A673 (cell line): Measurements from ENCODE around the gene CCDC183. TPM values are rescaled to one million over a fixed set of nuclear protein-coding genes. Genes with fewer than 3 reads are reported as not detected.

Source experiments
- BruUV-seq: library from RNA; stranded (reverse); fragments of 400-500 nt; replicated peaks from 2 replicates; lab custom pipeline; 2021; lab: Mats Ljungman, UMichigan
- CTCF ChIA-PET: fragments of 300-600 bp; sonication (Branson Sonifier 250); formaldehyde crosslinking; loops from one replicate; lab custom pipeline; 2022; ENCODE audit warnings: antibody characterized with exemption; lab: Charles Lee
- POLR2A ChIA-PET: fragments of 300-600 bp; sonication (Branson Sonifier 250); formaldehyde crosslinking; loops from one replicate; lab custom pipeline; 2022; ENCODE audit warnings: antibody characterized with exemption; ENCODE audit not compliant: low non-redundant PET; lab: Charles Lee
- DNase-seq: peaks from one replicate; pipeline ENCODE4 v3.0.0-alpha.2; 2015; ENCODE audit warnings: low spot score
- H3K27ac ChIP-seq: fragments of 200-600 bp; sonication (generic); 2 replicates; pipeline ENCODE4 v1.5.1; 2016; ENCODE audit warnings: mixed run types, low read depth, mild to moderate bottlenecking, mixed read lengths, antibody characterized with exemption, low read length; ENCODE audit not compliant: poor library complexity, severe bottlenecking
- H3K27me3 ChIP-seq: fragments of 200-600 bp; sonication (generic); replicated peaks from 2 replicates; pipeline ENCODE4 v1.6.1; 2017; ENCODE audit warnings: mixed run types, low read depth, mild to moderate bottlenecking, mixed read lengths, antibody characterized with exemption, low read length; ENCODE audit not compliant: insufficient read depth, poor library complexity
- H3K36me3 ChIP-seq: fragments of 200-600 bp; sonication (generic); 2 replicates; pipeline ENCODE4 v1.6.1; 2016; ENCODE audit warnings: mixed run types, mild to moderate bottlenecking, mixed read lengths, antibody characterized with exemption, low read length; ENCODE audit not compliant: insufficient read depth, poor library complexity, severe bottlenecking
- H3K4me1 ChIP-seq: fragments of 200-600 bp; sonication (generic); 2 replicates; pipeline ENCODE4 v1.6.1; 2017; ENCODE audit warnings: mixed run types, mild to moderate bottlenecking, mixed read lengths, antibody characterized with exemption, low read length; ENCODE audit not compliant: insufficient read depth, poor library complexity, severe bottlenecking
- H3K4me3 ChIP-seq: fragments of 200-600 bp; sonication (generic); 2 replicates; pipeline ENCODE4 v1.5.1; 2016; ENCODE audit warnings: low read depth, mixed run types, mild to moderate bottlenecking, mixed read lengths, low read length; ENCODE audit not compliant: poor library complexity, severe bottlenecking
- H3K9me3 ChIP-seq: fragments of 200-600 bp; sonication (generic); 2 replicates; pipeline ENCODE4 v1.6.1; 2016; ENCODE audit warnings: mixed run types, low read depth, mild to moderate bottlenecking, mixed read lengths, antibody characterized with exemption, low read length; ENCODE audit not compliant: poor library complexity, severe bottlenecking
- CTCF ChIP-seq: fragments of 300-800, 200-600 bp; sonication (generic); conservative IDR thresholded peaks from 2 replicates; pipeline ENCODE4 v1.5.1; 2017; ENCODE audit warnings: low read depth, mild to moderate bottlenecking, antibody characterized with exemption, low read length, moderate library complexity, mixed read lengths
- EZH2 ChIP-seq: fragments of 200-600 bp; sonication (generic); IDR thresholded peaks from 2 replicates; pipeline ENCODE4 v1.6.1; 2017; ENCODE audit warnings: borderline replicate concordance, low read depth, mild to moderate bottlenecking, mixed read lengths, antibody characterized with exemption, low read length; ENCODE audit not compliant: poor library complexity, severe bottlenecking
- intact Hi-C: fragments of 100-400 bp; cut with micrococcal nuclease; formaldehyde crosslinking; loops from one replicate; pipeline ENCODE4 v1.10.0; 2022; ENCODE audit not compliant: unreplicated experiment
- total RNA-seq: library from RNA; stranded (reverse); gene quantifications from 2 replicates; pipeline ENCODE4 v1.2.3, GENCODE V29; 2021

Gene CCDC183
- total RNA-seq, 1 experiment from 2014 or later: not detected

GRCh38 chr9:136821826-136822544 lies 25.8 kb downstream of the CCDC183 start:
- ChIA-PET CTCF (interaction anchor here (1.2 kb wide), 1 partner anchor 20 kb away, joined by 3 read pairs; the partner anchor contains the start of gene AJM1), POLR2A (no interaction called here)
- peaks cover 38% of the 10 kb centered on the region for H3K36me3 ChIP-seq
- no peaks in the 10 kb centered on the region for H3K9me3 ChIP-seq
- H3K27ac ChIP-seq: peak overlapping the region; percentile 77
- DNase-seq: no peak
- no TSS peak for BruUV-seq
- intact Hi-C loops: no loop called here
- H3K4me1 ChIP-seq: peaks cover 7% of the 10 kb centered on the region
- H3K4me3 ChIP-seq: peak overlapping the region; percentile 38
- no peak for TF ChIP-seq EZH2
- no peak for TF ChIP-seq CTCF
- H3K27me3 ChIP-seq: no peaks in the 10 kb centered on the region

GRCh38 chr9:136823136-136824046 lies 27.3 kb downstream of the CCDC183 start:
- Histone ChIP-seq H3K4me3 (no peak overlapping the region), H3K9me3 (no peaks in the 10 kb centered on the region), H3K36me3 (peaks cover 45% of the 10 kb centered on the region), H3K4me1 (peaks cover 7% of the 10 kb centered on the region), H3K27me3 (no peaks in the 10 kb centered on the region), H3K27ac (no peak overlapping the region)
- CTCF ChIA-PET: interaction anchor here (0.6 to 1.2 kb wide), 2 partner anchors 19 to 204 kb away, joined by 3 to 5 read pairs; partner anchors contain the start of gene AJM1
- TF ChIP-seq CTCF (no peak), EZH2 (no peak)
- intact Hi-C loops: no loop called here
- BruUV-seq: no TSS peak
- POLR2A ChIA-PET: interaction anchor here (0.5 to 0.6 kb wide), 2 partner anchors 13 to 376 kb away, joined by 3 to 5 read pairs; no protein-coding TSS in a partner anchor
- DNase-seq: no peak

- CTCF ChIA-PET: no interaction called here
Observed at GRCh38 chr9:136824496-136825225, 28.5 kb downstream of the CCDC183 start.

More at GRCh38 chr9:136824496-136825225, 28.5 kb downstream of the CCDC183 start:
- DNase-seq: no peak
- Histone ChIP-seq H3K36me3 (peaks cover 57% of the 10 kb centered on the region), H3K27me3 (no peaks in the 10 kb centered on the region), H3K27ac (no peak overlapping the region), H3K9me3 (no peaks in the 10 kb centered on the region), H3K4me1 (peaks cover 7% of the 10 kb centered on the region), H3K4me3 (no peak overlapping the region)
- no TSS peak for BruUV-seq
- intact Hi-C loops: no loop called here
- POLR2A ChIA-PET: no interaction called here
- TF ChIP-seq CTCF: no peak
- TF ChIP-seq EZH2: no peak
